Stimulated activated CD8-positive, alpha-beta memory T cell treated with anti-CD3 and anti-CD28 coated beads, Interleukin-7, amount 100 ng/mL, for 48 hours (primary cell): ENCODE measurements around the gene BCKDHB.
"Not testable (repeated sequence)": the region's sequence is repeated elsewhere in the genome, so short reads cannot be mapped to it uniquely, and the experiment has no call there.

Source experiments
- DNase-seq, 2 donors: peaks; one replicate each; pipeline ENCODE4 v3.0.0-alpha.2; 2020; ENCODE audit warnings: low read depth in 1 of 2; ENCODE audit errors: extremely low read depth in 1 of 2

Gene BCKDHB

GRCh38 chr6:80106418-80107235, at the start of gene BCKDHB:
Gene BCKDHB (plus strand): TSS chr6:80106671. CDS start chr6:80106694, 23 bp downstream.
- DNase-seq, result peak; percentile 90 to 96

- DNase-seq, result no peak
Measured at GRCh38 chr6:80060774-80061173, 45.7 kb upstream of the BCKDHB start.

- DNase-seq, result not testable (repeated sequence)
Measured at GRCh38 chr6:80068146-80068545, 38.3 kb upstream of the BCKDHB start.

GRCh38 chr6:80070431-80070830, 36.0 kb upstream of the BCKDHB start:
- not testable (repeated sequence) for DNase-seq

GRCh38 chr6:80077067-80077466, 29.4 kb upstream of the BCKDHB start:
- no peak for DNase-seq

- DNase-seq, result no peak
Measured at GRCh38 chr6:80088637-80089036, 17.8 kb upstream of the BCKDHB start.

- DNase-seq, result no peak
Measured at GRCh38 chr6:80091506-80091905, 15.0 kb upstream of the BCKDHB start.

- DNase-seq, result no peak
Measured at GRCh38 chr6:80094017-80094416, 12.5 kb upstream of the BCKDHB start.

- DNase-seq, result no peak
Measured at GRCh38 chr6:80095600-80095999, 10.9 kb upstream of the BCKDHB start.

GRCh38 chr6:80098392-80098791, 8.1 kb upstream of the BCKDHB start:
- DNase-seq, result no peak

- DNase-seq, result no peak
Measured at GRCh38 chr6:80104520-80104919, 2.0 kb upstream of the BCKDHB start.

GRCh38 chr6:80105972-80106417, 476 bp upstream of the BCKDHB start:
- no peak for DNase-seq

GRCh38 chr6:80122576-80122975, 16.1 kb downstream of the BCKDHB start:
- not testable (repeated sequence) for DNase-seq

GRCh38 chr6:80126657-80127345, 20.3 kb downstream of the BCKDHB start:
- no peak for DNase-seq

- DNase-seq, result no peak
Measured at GRCh38 chr6:80129485-80129884, 23.0 kb downstream of the BCKDHB start.

- no peak for DNase-seq
Measured at GRCh38 chr6:80133020-80133419, 26.5 kb downstream of the BCKDHB start.

GRCh38 chr6:80134065-80134464, 27.6 kb downstream of the BCKDHB start:
- DNase-seq, result no peak

- DNase-seq, result no peak
Measured at GRCh38 chr6:80142586-80142985, 36.1 kb downstream of the BCKDHB start.

- no peak for DNase-seq
Measured at GRCh38 chr6:80143419-80143937, 37.0 kb downstream of the BCKDHB start.

- no peak for DNase-seq
Measured at GRCh38 chr6:80144753-80145315, 38.4 kb downstream of the BCKDHB start.

GRCh38 chr6:80145509-80145908, 39.0 kb downstream of the BCKDHB start:
- DNase-seq, result no peak

- no peak for DNase-seq
Measured at GRCh38 chr6:80145921-80146320, 39.5 kb downstream of the BCKDHB start.
